Skeletal muscle tissue (tissue), 4 donors: ENCODE measurements around the gene ARV1. TPM values are rescaled to one million over a fixed set of nuclear protein-coding genes. Genes with fewer than 3 reads are reported as not detected.
"Not testable (repeated sequence)": the region's sequence is repeated elsewhere in the genome, so short reads cannot be mapped to it uniquely, and the experiment has no call there.

Source experiments
- H3K27ac ChIP-seq: one replicate; pipeline ENCODE4 v1.7.0; 2013; ENCODE audit warnings: mild to moderate bottlenecking, low read depth, low read length, inconsistent platforms
- H3K27me3 ChIP-seq, 3 donors: one replicate each; pipeline ENCODE4 v1.7.0; 2013; ENCODE audit warnings: low read length in 3 of 3; ENCODE audit not compliant: control insufficient read depth in 3 of 3, insufficient read depth in 3 of 3
- H3K36me3 ChIP-seq, 3 donors: one replicate each; pipeline ENCODE4 v1.7.0; 2013; ENCODE audit warnings: low read length in 3 of 3; ENCODE audit not compliant: control insufficient read depth in 3 of 3, insufficient read depth in 3 of 3
- H3K4me1 ChIP-seq, 3 donors: one replicate each; pipeline ENCODE4 v1.7.0; 2013; ENCODE audit warnings: low read length in 3 of 3, mild to moderate bottlenecking in 3 of 3; ENCODE audit not compliant: control insufficient read depth in 3 of 3, insufficient read depth in 3 of 3
- H3K4me3 ChIP-seq, 3 donors: one replicate each; pipeline ENCODE4 v1.7.0; 2013; ENCODE audit warnings: low read length in 3 of 3
- H3K9ac ChIP-seq, 3 donors: one replicate each; pipeline ENCODE4 v1.7.0; 2013; ENCODE audit warnings: low read length in 3 of 3, mild to moderate bottlenecking in 3 of 3, moderate library complexity in 2 of 3, low read depth in 1 of 3
- H3K9me3 ChIP-seq, 3 donors: one replicate each; pipeline ENCODE4 v1.7.0; 2013; ENCODE audit warnings: low read length in 3 of 3; ENCODE audit not compliant: control insufficient read depth in 3 of 3
- total RNA-seq: library from RNA; depleted of rRNA; stranded (reverse); fragments of >200 nt; gene quantifications from one replicate; pipeline ENCODE4 v1.2.3, GENCODE V29; 2014
- donor health status: Osteomylitis.

The ARV1 gene
- total RNA-seq, 1 donor from 2014 or later = 10.4 TPM

DNA sequence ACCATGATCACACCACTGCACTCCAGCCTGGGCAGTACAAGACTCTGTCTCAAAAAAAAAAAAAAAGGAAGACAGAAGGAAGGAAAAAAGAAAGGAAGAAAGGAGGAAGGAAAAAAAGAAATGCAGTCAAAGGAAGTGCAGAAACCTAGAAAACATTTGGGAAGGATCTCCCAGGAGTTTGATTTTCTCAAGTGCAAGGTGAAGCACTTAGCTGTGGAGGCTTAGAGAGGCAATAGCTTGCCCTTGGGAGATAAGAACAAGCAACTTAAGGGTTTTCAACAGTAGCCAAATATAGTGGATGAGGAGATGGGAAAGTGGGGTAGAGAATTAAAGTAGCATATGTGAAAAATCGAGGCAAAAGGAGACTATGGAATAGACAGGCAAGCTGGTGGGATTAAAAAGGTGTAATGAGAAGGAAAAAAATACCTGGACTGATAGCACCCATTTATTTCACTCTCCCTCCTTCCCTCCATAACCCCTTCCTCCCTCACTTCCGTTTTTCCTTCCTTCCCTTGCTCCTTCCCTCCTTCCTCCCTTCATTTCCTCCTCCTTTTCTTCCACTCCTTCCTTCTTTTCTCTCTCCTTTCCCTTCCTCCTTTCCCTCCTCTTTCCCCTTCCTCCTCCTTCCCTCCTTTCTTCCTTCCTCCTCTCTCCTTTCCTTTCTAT lies 68.0 kb downstream of the ARV1 start:
- Histone ChIP-seq H3K4me1 (no peaks in the 10 kb centered on the region), H3K9ac (no peak overlapping the region), H3K9me3 (peaks cover 0 to 8% (median 4%) of the 10 kb centered on the region in 3 donors), H3K36me3 (no peaks in the 10 kb centered on the region), H3K4me3 (no peak overlapping the region), H3K27ac (no peak overlapping the region), H3K27me3 (peaks cover 0 to 5% (median 0%) of the 10 kb centered on the region in 3 donors)

- H3K9ac ChIP-seq, H3K4me1 ChIP-seq, H3K9me3 ChIP-seq, H3K27me3 ChIP-seq, H3K36me3 ChIP-seq, H3K4me3 ChIP-seq, H3K27ac ChIP-seq: not testable (repeated sequence)
These were observed 68.6 kb downstream of the ARV1 start for GRCh38 chr1:231047529-231047928.

GRCh38 chr1:231048419-231048818 lies 69.5 kb downstream of the ARV1 start:
- not testable (repeated sequence) for H3K27ac ChIP-seq, H3K9ac ChIP-seq, H3K4me3 ChIP-seq, H3K27me3 ChIP-seq, H3K9me3 ChIP-seq, H3K36me3 ChIP-seq, H3K4me1 ChIP-seq

DNA sequence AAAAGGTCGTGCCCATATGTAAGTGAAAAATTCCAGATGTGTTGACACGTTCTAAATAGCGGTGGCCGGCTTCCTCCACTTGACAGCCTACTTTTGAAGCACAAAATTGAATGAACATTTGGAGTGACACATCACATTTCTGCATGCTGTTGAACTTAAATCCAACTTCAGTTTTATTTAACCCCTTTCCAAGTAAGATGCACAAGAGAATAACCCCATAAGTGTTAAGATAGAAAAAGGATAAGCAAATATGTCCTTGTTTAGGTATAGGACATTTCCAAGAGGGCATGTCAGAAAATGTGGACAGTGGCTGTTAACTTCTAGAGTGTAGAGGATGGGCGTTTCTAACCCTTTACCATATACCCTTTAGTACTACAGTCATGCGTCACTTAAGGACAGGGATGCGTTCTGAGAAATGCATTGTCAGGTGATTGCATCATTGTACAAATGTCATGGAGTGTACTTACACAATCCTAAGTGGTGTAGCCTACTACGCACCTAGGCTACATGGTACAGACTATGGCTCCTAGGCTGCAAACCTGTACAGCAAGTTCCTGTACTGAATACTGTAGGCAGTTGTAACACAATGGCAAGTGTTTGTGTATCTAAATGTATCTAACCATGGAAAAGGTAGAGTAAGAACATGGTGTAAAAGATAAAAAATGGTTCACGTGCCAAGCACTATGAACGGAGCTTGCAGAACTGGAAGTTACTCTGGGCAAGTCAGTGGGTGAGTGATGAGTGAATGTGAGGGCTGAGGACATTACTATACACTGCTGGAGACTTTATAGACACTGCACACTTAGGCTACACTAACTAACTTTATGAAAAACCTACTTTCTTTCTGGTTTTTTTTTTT lies 70.5 kb downstream of the ARV1 start:
- Histone ChIP-seq H3K27ac (no peak overlapping the region), H3K4me1 (peaks cover 0 to 6% (median 2%) of the 10 kb centered on the region in 3 donors), H3K9me3 (peaks cover 0 to 7% (median 4%) of the 10 kb centered on the region in 3 donors), H3K4me3 (no peak overlapping the region), H3K27me3 (peaks cover 0 to 5% (median 0%) of the 10 kb centered on the region in 3 donors), H3K36me3 (no peaks in the 10 kb centered on the region), H3K9ac (no peak overlapping the region)

Other genes with a start within 250 kb of the ARV1 start
- under 0.01 TPM for gene CAPN9, start 231.7 kb upstream of the ARV1 start, total RNA-seq
- 32.9 TPM for gene C1orf198, start 110.6 kb upstream of the ARV1 start, total RNA-seq
- gene TTC13, start 233 bp upstream of the ARV1 start, total RNA-seq = 20.4 TPM
- gene FAM89A, start 61.2 kb downstream of the ARV1 start, total RNA-seq = 14.1 TPM
- under 0.01 TPM for gene TRIM67, start 183.0 kb downstream of the ARV1 start, total RNA-seq